HG02943 (cell line): Measurements from ENCODE around the gene CTBP2.

Experiments used
- ATAC-seq: cut with Tn5 transposase; IDR thresholded peaks from one replicate; pipeline ENCODE4 v1.9.1; 2021; ENCODE audit warnings: mild to moderate bottlenecking, low read depth, moderate library complexity; ENCODE audit not compliant: unreplicated experiment

Gene CTBP2

GRCh38 chr10:125016611-125017202 is 143.7 kb downstream of the CTBP2 start:
- no peak for ATAC-seq

- ATAC-seq = no peak
These were observed 144.2 kb downstream of the CTBP2 start for GRCh38 chr10:125016123-125016522.

GRCh38 chr10:125015356-125015944 is 144.9 kb downstream of the CTBP2 start:
- ATAC-seq = no peak

- no peak for ATAC-seq
These were observed 145.5 kb downstream of the CTBP2 start for GRCh38 chr10:125014836-125015355.

GRCh38 chr10:125014086-125014830 is 146.1 kb downstream of the CTBP2 start:
- no peak for ATAC-seq

GRCh38 chr10:125013529-125013872 is 146.9 kb downstream of the CTBP2 start:
- ATAC-seq = no peak

- no peak for ATAC-seq
These were observed 147.4 kb downstream of the CTBP2 start for GRCh38 chr10:125012851-125013528.

GRCh38 chr10:125011926-125012705 is 148.2 kb downstream of the CTBP2 start:
- no peak for ATAC-seq

GRCh38 chr10:125011171-125011925 is 149.0 kb downstream of the CTBP2 start:
- no peak for ATAC-seq

GRCh38 chr10:125010362-125010761 is 150.0 kb downstream of the CTBP2 start:
- ATAC-seq = no peak

GRCh38 chr10:125009661-125010161 is 150.7 kb downstream of the CTBP2 start:
- no peak for ATAC-seq

GRCh38 chr10:125008689-125009638 is 151.4 kb downstream of the CTBP2 start:
- no peak for ATAC-seq

GRCh38 chr10:125007436-125007835 is 152.9 kb downstream of the CTBP2 start:
- no peak for ATAC-seq

- ATAC-seq = no peak
These were observed 153.4 kb downstream of the CTBP2 start for GRCh38 chr10:125006921-125007426.

- no peak for ATAC-seq
These were observed 154.1 kb downstream of the CTBP2 start for GRCh38 chr10:125006188-125006680.

GRCh38 chr10:125005312-125006187 is 154.8 kb downstream of the CTBP2 start:
- no peak for ATAC-seq
